Fibroblast of peridontal ligament (primary cell): ENCODE data around the gene B3GAT1.

Experiments
- DNase-seq: peaks from one replicate; pipeline ENCODE4 v3.0.0-alpha.2; 2010; ENCODE audit errors: extremely low read depth

B3GAT1 gene

DNA sequence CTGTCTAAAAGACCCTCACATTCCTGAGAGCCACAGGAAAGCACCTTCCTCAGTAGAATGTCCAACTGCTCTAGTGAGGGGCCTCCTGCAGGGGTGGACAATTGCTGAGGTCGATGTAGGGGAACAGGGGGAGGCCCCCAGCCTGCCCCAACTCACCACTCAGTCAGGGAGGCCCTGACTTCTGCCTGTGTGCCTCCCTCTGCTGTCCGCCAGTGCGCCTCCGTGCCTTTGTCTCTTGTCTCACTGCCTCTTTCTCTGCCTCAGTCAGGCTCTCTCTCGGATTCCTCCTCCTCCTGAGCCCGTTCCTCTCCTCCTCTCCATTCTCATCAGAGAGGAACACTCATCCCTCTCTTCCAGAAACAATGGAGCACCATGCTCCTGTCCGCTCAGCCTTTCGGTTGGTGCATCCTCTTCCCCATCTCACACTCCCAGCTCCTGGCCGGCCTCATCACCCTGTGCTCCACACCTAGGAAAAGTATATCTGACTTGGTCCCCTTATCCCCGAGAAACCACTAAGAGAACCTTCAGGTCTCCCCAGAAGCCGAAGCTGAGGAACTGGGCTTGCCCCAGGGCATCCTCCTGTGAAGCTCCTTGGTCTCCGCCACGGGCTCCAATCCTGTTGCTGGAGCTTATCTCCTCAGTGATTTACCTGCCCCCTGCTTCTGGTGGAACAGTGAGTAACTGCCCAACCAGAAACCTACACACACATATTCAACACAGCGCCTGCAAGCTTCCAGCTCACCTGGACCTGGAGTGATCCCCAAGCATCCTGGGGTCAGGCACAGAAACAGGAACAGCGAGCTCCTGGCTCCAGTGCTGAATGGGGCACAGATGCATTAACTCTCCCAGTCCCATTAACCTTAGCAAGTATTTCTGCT lies 2.3 kb downstream of the B3GAT1 start:
- no peak for DNase-seq

GRCh38 chr11:134407923-134408322 lies 4.1 kb downstream of the B3GAT1 start:
- no peak for DNase-seq

DNA sequence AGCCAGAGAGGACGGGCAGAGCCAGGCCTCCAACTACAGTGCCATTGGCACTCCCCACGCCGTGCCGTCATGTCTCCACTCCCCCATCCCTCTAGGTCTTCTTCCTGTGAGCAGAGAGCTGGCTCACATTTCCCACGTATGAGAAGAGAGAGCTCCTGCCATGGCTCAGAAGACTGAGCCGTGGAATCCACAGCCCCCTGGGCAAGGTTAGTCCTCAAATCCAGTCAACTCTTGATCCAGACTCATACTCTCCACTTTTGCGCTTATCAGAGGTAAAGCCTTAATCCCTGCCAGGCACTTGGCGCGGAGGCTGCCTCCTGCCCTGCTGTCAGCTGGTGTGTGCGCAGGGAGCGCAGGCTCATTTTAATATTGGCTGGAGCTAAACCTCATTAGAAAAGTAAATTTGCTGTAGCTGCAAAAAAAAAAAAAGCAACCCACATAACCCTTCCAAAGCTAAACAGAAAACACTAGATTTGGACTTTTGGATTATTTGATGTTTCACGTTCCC lies 4.7 kb downstream of the B3GAT1 start:
- no peak for DNase-seq

GRCh38 chr11:134406264-134407185 lies 5.5 kb downstream of the B3GAT1 start:
- no peak for DNase-seq

DNA sequence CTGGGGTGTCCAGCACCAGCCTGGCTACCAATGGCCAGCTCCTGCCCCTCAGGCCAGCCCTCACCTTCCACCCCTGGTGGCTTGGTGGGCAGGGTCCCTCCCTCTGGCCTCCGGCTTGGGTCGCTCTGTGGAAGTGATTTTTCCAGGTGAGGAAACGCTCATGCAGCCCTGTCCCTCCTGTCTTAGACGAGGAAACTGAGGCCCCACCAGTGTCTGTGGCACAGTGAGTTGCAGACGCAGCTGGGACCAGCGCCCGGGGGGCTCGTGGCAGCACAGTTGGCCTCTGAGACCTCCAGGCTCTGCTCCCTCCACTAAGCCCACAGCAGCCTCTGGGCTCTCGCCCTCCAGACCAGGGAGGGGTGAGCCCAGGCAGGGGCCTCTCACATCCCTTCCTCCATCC lies 6.2 kb downstream of the B3GAT1 start:
- DNase-seq, result no peak

DNA sequence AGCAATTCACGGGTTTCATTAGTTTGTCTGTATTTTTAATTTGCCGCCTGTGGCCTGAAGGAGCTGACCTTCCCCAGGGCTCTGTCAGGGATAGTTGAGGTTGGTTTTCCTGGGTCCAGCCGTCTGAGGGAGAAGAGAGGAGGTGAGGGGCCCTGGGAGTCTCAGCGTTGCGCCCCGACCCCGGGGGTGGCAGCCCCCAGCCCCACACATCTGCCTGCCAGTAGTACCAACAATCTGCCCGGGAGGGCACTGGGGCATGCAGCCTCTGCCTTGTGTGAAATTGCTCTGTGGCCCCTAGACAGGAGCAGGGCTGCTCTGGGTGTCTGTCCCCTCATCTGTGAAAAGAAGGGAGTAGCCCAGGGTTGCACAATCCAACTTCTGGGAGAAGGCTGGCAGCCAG lies 6.6 kb downstream of the B3GAT1 start:
- DNase-seq, result no peak

GRCh38 chr11:134404575-134405341 lies 7.3 kb downstream of the B3GAT1 start:
- no peak for DNase-seq

GRCh38 chr11:134402910-134403309 lies 9.1 kb downstream of the B3GAT1 start:
- DNase-seq, result no peak

DNA sequence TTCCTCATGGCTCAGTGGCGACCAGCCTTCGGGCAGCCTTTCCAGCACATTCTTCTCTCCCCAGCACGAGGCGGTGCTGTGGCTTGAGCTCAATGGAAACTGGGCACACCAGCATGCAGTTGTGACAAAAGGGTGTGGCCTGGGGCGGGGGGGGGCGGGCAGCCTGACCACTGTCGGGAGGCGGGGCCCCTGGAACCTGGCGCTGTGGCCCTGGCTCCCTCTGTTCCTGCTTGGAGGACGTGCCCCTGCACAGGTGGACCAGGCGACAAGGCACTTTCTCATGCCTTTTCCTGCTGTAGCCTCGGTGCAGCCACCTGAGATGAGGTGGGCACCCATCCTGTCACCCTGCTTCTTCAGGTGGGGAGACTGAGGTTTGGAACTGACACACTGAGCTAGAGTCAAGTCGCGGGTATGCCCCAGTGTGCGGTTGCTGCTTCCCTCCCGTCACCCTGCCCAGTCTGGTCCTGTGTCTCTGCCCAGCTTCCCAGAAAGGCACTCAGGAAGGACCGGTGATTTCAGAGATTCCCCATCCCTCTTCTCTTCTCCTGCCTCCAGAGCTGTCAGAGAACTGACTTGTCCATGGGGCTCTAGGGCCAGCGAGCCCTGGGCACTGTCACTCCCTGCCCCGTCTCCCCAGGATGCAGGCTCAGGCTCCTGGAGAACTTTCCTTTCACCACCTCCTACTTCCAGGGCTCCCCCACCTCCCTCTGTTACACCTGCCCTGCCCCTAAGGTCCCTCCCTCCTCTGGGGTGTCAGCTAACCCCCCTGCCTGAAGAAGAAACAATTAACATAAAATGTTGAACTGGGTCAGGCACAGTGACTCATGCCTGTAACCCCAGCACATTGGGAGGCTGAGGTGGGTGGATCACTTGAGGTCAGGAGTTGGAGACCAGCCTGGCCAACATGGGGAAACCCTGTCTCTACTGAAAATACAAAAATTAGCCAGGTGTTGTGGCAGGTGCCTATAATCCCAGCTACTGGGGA lies 9.9 kb downstream of the B3GAT1 start:
- no peak for DNase-seq

DNA sequence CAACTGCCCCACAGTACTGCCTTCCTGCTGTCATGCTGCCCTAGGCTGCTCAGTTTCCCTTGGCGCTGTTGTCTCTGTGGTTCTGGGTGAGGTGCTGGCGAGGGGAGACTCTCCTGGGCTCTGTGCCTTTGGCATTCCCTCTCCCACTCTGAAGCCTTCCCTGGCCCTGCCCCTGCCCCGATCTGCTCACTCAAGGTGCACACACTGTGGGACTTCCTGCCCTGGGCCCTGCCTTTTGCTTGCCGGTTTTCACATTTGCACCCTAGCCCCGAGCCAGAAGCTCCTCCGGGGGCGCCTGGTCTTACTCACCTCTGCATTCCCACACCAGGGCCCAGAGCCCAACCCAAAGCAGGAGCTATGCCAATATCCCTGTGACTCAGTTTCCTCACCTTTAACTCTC lies 12.0 kb downstream of the B3GAT1 start:
- DNase-seq, result no peak

DNA sequence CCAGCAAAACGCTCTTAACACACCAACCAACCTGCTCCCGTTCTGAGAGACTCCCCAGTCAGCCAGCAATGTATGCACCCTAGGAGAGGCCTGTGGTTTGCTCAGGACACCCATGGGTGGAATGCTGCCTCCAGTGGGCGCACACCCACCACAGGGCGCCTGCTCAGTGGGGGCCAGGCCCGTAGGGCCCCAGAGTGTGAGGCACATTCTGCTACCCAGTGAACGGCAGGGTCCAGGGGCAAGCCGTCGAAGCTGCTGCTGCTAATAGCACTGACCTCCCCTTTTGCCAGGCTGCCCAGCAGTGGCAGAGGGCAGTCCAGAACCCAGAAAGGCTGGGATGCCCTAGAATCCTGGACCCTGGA lies 12.8 kb downstream of the B3GAT1 start:
- no peak for DNase-seq

DNA sequence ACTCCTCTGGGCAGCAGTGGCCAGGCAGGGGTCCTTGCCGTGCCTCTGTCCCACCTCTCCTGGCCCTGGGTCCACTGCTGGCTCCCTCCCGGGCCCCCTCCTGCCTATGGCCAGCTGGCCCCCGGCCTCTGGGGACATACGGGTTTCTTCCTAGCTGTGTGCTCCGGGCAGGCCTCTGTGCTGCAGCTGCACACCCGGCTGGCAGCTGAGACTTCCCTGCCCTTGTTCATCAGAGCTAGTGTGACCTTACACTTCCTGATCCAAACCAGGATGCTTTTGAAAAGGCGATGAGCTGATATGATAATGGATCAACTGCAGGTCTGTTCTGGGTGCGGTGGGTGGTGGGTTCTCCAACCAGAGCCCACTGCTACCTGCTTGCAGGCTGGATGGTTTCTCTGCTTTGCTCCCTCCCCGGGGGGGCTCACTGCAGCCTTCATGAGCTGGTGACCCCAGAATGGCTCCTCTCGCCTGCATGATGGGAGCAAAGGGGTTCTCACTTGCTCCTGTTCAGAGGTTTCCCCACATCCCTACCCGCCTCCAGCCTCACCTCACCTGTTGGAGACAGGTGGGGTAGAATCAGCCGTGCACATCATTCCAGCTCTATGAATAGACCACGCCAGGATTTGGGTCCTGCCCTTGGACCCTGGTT lies 13.3 kb downstream of the B3GAT1 start:
- no peak for DNase-seq

- no peak for DNase-seq
These were observed 14.0 kb downstream of the B3GAT1 start for GRCh38 chr11:134398079-134398444.

DNA sequence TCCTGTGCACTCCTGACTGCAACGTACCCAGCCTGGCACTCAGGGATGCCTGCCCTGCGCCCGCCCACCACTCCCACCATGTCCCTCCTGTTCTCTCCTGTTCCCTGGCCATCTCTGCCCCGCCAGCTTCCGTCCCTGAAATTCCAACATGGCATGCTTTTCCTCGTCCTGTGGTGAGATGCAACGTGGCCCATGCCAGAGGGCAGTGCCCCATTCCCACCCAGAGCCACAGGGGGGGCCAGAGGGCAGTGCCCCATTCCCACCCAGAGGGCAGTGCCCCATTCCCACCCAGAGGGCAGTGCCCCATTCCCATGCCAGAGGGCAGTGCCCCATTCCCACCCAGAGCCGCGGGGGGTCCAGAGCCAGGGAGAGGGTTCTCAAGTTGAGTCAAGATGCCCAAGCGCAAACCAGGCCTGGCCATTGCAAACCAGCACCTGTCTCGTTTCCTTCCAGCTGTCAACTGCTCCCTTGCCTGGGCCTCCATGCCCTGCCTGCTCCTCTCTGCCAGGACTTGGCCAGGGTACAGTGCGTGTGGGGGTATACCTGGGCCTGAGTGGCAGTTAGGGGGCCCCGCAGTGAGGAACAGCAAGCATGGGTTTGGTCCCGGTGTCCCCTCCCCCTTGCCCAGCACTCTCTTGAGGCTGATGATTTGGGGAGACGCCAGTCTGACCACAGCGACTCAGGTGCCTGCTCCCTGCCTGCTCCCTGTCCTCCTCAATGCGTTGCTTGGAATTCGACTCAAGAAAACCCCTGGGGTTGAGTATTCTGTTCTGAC lies 14.6 kb downstream of the B3GAT1 start:
- DNase-seq, result no peak

DNA sequence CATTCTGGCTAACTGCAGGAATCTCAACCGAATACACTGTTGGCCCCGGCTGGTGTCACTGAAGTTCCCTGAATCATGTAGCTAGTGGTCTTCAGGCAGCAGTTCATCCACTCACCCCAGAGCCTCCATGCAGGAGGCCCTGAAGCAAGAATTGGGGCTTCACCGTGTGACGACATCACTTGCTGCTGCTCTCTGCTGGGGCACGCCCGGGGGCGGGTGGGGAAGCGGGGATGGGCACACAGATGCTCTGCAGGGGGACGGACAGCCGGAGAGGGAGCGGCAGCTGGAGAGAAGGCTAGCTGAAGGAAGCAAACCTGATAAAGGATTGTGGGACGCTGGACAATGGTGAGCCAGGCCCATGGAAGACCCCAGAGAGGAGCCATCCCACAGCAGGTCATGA lies 17.0 kb downstream of the B3GAT1 start:
- DNase-seq, result no peak

DNA sequence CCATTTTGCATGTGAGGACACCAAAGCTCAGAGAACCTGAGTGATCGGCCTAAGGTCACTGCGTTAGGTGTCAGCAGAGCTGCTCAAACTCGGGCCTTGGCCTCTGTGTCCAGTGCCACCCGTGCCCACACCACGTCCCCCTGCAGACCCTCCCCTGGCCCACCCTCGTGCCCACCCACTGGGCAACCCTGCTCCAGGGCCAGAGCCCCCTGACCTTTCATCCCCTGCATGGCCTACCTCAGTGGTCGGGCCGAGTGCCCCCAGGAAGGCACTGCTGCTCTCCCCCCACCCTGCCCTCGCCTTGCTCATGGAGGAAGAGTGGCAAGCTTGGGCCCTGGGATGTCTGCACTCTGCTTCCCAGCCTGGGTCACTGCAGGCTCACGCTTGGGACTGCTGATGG lies 17.7 kb downstream of the B3GAT1 start:
- DNase-seq, result no peak

DNA sequence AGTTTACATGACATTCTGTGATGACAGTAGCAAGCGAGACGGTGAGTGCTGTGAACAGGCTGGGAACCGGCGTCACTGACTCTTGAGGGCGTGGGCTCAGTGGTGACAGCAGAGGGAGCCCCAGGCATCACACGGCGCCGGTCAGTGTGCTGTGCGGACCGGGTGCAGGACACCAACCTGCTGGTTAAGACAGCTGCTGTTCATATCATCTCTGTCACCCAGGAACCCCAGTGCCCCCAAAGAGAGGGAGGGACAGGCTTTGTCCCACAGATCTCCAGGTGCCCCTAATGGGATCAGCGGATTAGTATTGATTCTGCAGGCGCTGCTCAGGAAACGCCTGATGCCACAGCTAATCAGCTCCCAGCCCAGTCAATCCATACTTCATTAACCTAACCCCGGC lies 18.4 kb downstream of the B3GAT1 start:
- no peak for DNase-seq

GRCh38 chr11:134392953-134393615 lies 19.0 kb downstream of the B3GAT1 start:
- no peak for DNase-seq

GRCh38 chr11:134391656-134392055 lies 20.4 kb downstream of the B3GAT1 start:
- no peak for DNase-seq
